HG03064 (cell line): ENCODE results near the gene OXSR1.
"Not testable (repeated sequence)": the region's sequence is repeated elsewhere in the genome, so short reads cannot be mapped to it uniquely, and the experiment has no call there.

Experiments
- ATAC-seq: cut with Tn5 transposase; IDR thresholded peaks from one replicate; pipeline ENCODE4 v1.9.1; 2021; ENCODE audit warnings: low read depth; ENCODE audit not compliant: unreplicated experiment

OXSR1 gene

GRCh38 chr3:38127611-38128302, 37.6 kb upstream of the OXSR1 start:
- no peak for ATAC-seq

GRCh38 chr3:38128303-38128655, 37.1 kb upstream of the OXSR1 start:
- no peak for ATAC-seq

GRCh38 chr3:38129058-38129457, 36.3 kb upstream of the OXSR1 start:
- no peak for ATAC-seq

GRCh38 chr3:38130631-38131065, 34.7 kb upstream of the OXSR1 start:
- no peak for ATAC-seq

- ATAC-seq: no peak
These were observed 33.5 kb upstream of the OXSR1 start for GRCh38 chr3:38131621-38132369.

GRCh38 chr3:38133209-38133556, 32.2 kb upstream of the OXSR1 start:
- no peak for ATAC-seq

GRCh38 chr3:38133557-38134405, 31.6 kb upstream of the OXSR1 start:
- no peak for ATAC-seq

GRCh38 chr3:38134517-38135143, 30.7 kb upstream of the OXSR1 start:
- not testable (repeated sequence) for ATAC-seq

GRCh38 chr3:38135621-38136277, 29.6 kb upstream of the OXSR1 start:
- not testable (repeated sequence) for ATAC-seq

- ATAC-seq: no peak
These were observed 29.0 kb upstream of the OXSR1 start for GRCh38 chr3:38136393-38136776.

- ATAC-seq: peak; percentile 83
These were observed 28.3 kb upstream of the OXSR1 start, which contains the start of gene ACAA1 for GRCh38 chr3:38136777-38137614. ACAA1 (minus strand) TSS chr3:38137127; CDS start chr3:38137035, 92 bp downstream.

- ATAC-seq: no peak
These were observed 27.6 kb upstream of the OXSR1 start for GRCh38 chr3:38137615-38138348.

- no peak for ATAC-seq
These were observed 26.8 kb upstream of the OXSR1 start, which contains the start of gene MYD88 for GRCh38 chr3:38138349-38139190. MYD88 (plus strand) TSS chr3:38138661; CDS start chr3:38138701, 40 bp downstream.

GRCh38 chr3:38139191-38139590, 26.1 kb upstream of the OXSR1 start:
- no peak for ATAC-seq

GRCh38 chr3:38139652-38140051, 25.7 kb upstream of the OXSR1 start:
- ATAC-seq: no peak

- ATAC-seq: no peak
These were observed 24.8 kb upstream of the OXSR1 start for GRCh38 chr3:38140326-38141172.
